Retinal pigment epithelial cell (primary cell): Measurements from ENCODE around the gene CRMP1.

Source experiments
- DNase-seq: peaks from one replicate; pipeline ENCODE4 v3.0.0-alpha.2; 2010; ENCODE audit warnings: low read depth
- H3K4me3 ChIP-seq: 2 replicates; pipeline ENCODE4 v1.5.1; 2011; ENCODE audit warnings: mild to moderate bottlenecking, low read length, control low read depth, moderate library complexity
- TF ChIP-seq, protein P1 (sequence below): conservative IDR thresholded peaks from 2 replicates; pipeline ENCODE4 v1.5.1; 2011; ENCODE audit warnings: low read depth, low read length, control low read depth, inconsistent platforms

CRMP1 gene

DNA sequence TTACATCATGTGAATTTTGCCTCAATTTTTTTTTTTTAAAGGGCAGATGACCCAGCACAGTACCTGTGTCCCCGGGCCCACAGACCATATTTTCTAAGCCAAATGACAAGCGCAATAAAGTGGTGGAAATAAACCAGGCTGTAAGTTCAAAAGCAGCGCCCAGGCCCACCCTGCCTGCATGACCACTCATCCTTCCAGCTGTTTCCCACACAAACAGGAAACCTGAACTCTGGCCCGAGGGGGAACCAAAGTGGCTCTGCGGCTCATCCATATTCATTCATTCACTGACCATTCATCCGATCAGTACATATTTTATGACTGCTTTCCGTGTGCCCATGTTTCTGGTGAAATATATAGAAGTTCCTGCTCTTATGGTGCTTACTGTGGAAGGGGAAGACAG, 33.7 kb upstream of the CRMP1 start:
- DNase-seq, result no peak
- H3K4me3 ChIP-seq, result no peak overlapping the region

DNA sequence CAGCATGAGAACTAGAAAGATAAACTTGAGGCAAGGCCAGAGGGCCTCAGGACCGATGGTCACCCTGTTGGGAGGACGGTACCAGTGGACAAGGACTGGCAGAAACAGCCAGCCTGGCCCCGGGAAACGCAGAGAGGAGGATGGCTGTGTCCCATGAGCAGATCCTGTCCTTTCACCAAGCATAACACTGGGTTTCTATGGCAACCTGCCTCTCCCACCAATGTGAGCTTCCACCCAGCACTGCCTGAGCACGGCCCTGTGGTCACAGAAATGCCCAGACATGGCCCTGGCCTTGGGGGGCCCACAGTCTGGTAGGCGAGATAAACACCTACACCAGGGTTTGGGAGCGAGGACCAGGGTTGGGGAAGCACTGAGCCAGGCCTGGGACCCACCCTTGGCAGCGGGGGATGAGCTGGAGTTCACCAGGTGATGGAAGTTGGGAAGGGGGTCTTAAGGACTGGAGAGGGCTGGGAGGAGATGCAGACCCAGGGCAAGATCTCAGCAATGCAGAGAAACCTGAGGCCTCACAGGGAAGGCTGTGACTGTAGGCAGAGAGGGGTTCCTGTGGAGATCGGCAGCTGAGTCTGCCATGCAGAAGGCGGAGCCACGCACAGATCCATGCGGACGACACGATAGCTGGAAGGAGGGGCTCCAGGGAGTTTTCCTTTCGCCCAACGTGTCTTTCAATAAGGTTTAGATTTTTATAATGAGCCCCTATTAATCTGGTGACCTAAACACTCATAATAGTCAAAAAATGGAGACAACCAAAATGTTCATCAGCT, 32.7 kb upstream of the CRMP1 start:
- TF ChIP-seq, protein P1, sequence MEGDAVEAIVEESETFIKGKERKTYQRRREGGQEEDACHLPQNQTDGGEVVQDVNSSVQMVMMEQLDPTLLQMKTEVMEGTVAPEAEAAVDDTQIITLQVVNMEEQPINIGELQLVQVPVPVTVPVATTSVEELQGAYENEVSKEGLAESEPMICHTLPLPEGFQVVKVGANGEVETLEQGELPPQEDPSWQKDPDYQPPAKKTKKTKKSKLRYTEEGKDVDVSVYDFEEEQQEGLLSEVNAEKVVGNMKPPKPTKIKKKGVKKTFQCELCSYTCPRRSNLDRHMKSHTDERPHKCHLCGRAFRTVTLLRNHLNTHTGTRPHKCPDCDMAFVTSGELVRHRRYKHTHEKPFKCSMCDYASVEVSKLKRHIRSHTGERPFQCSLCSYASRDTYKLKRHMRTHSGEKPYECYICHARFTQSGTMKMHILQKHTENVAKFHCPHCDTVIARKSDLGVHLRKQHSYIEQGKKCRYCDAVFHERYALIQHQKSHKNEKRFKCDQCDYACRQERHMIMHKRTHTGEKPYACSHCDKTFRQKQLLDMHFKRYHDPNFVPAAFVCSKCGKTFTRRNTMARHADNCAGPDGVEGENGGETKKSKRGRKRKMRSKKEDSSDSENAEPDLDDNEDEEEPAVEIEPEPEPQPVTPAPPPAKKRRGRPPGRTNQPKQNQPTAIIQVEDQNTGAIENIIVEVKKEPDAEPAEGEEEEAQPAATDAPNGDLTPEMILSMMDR, result no peak
- DNase-seq, result no peak
- H3K4me3 ChIP-seq, result no peak overlapping the region

More for the DNA sequence above, 33.7 kb upstream of the CRMP1 start:
- TF ChIP-seq, protein P1, result no peak

DNA sequence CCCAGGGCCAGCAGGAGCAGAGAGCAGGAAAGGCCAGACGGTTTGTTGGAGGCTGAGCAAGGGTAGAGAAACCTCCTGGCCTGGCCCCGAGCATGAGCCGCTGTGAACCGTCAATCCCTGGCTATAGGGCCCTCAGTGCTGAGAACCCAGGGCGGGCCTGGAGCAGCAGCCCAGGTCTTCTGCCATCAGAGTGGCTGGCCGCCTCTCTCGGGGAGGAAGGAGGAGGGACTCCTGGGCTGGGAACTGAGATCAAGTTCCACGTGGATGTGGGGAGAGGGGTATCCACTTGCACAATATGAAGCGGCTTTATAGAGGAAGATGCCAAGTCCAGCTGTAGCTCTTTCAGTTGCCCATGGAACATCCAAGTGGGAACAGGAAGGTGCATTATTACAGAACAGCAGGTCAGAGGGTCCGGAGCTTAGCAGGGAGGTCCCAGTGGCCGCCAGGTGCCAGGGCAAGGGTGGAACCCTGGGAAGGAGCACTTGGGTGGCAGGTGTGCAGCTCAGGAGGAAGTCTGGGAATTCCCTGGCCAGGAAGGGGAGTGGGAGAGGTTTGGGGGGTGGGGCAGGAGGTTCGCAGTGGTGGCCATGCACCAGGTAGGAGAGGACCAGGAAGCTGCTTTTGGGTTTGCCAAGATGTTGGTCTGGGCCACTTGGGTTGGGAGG, 31.7 kb upstream of the CRMP1 start:
- TF ChIP-seq, protein P1, result no peak
- DNase-seq, result no peak
- H3K4me3 ChIP-seq, result no peak overlapping the region

DNA sequence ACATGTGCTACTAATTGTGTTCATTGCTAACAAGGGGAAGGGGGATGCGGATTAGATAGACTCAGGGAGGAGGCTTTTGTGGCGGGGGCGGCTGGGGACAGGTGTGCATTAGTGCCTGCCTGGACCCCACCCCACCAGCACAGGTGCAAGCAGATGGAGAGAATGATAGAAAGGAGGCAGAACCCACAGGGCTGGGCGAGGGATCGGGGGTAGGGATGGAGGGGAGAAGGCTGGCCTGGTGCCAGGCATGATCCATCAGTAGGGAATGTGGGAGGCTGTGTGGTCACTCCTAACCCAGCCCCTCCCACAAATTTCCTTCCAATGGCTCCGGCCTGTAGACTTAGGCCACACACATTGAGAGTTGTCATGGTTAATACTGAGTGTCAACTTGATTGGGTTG, 30.5 kb upstream of the CRMP1 start:
- TF ChIP-seq, protein P1, result no peak
- H3K4me3 ChIP-seq, result no peak overlapping the region
- no peak for DNase-seq

DNA sequence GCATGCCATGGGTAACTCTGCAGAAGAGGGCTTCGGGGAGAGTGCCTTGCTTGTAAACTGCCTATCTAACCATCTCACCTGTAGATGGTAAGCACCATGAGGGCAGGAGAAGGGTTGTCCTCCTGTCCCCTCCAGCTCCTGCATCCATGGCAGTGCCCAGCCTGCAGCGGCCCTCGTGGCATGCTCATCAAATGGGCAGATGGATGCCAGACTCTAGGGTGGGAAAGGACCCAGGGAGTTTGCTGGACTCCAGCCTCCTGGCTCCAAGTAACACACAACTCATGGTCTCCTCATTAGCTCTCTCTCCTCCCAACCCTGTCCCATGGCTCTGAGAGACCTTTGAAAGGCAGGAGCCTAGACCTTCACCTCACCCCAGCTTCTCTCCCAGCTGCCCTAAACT, 29.7 kb upstream of the CRMP1 start:
- TF ChIP-seq, protein P1, result no peak
- no peak for DNase-seq
- H3K4me3 ChIP-seq, result no peak overlapping the region

DNA sequence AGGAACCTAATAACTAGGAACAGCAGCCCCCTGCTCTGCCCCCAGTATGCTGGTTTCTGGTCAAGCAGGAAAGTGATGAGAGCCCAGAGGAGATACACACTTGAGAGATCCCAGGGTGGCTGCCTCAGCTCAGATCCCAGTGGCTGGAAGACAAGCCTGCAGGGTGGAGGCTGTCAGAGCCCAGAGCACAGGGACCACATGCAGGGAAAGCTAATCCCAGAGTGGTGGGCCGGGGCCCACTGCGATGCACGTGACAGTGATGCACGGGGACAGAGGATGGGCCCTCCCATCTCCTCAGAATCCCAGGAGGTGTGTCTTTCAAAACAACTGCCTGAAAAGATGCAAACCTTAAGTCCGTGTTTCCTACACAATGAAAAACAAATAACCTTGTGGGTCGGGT, 29.1 kb upstream of the CRMP1 start:
- DNase-seq, result no peak
- TF ChIP-seq, protein P1, result no peak
- no peak overlapping the region for H3K4me3 ChIP-seq
